Activated CD4-positive, alpha-beta T cell treated with anti-CD3 and anti-CD28 coated beads, Interleukin-2, amount 50 U/mL, for 48 hours (primary cell): Measurements from ENCODE around the gene PEX11A.
A peak's percentile ranks its signal among the peaks of the same experiment; 100 is the strongest.

ENCODE experiments used
- DNase-seq, 2 experiments: peaks; one replicate each; pipeline ENCODE4 v3.0.0-alpha.2; 2020

The PEX11A gene

GRCh38 chr15:89654847-89655805 lies 35.4 kb downstream of the PEX11A start, which contains the start of gene KIF7:
KIF7 (minus strand) TSS chr15:89655467; CDS start chr15:89652930, 2,537 bp downstream.
- peak; percentile 18 to 26 for DNase-seq

- no peak for DNase-seq
Observed at GRCh38 chr15:89654301-89654761, 36.2 kb downstream of the PEX11A start.

GRCh38 chr15:89653578-89653977 lies 37.0 kb downstream of the PEX11A start:
- no peak for DNase-seq

GRCh38 chr15:89652666-89653065 lies 37.9 kb downstream of the PEX11A start:
- DNase-seq, result no peak

GRCh38 chr15:89652131-89652530 lies 38.4 kb downstream of the PEX11A start:
- no peak for DNase-seq

- no peak for DNase-seq
Observed at GRCh38 chr15:89649716-89650115, 40.8 kb downstream of the PEX11A start.

- DNase-seq, result no peak
Observed at GRCh38 chr15:89649013-89649625, 41.4 kb downstream of the PEX11A start.

- no peak for DNase-seq
Observed at GRCh38 chr15:89648106-89649012, 42.2 kb downstream of the PEX11A start.

- peak; percentile 81 to 82 for DNase-seq
Observed at GRCh38 chr15:89647191-89647851, 43.2 kb downstream of the PEX11A start.

- no peak for DNase-seq
Observed at GRCh38 chr15:89646416-89647141, 44.0 kb downstream of the PEX11A start.

GRCh38 chr15:89645680-89646079 lies 44.9 kb downstream of the PEX11A start:
- no peak for DNase-seq

- no peak for DNase-seq
Observed at GRCh38 chr15:89642106-89642505, 48.4 kb downstream of the PEX11A start.

GRCh38 chr15:89641053-89641452 lies 49.5 kb downstream of the PEX11A start:
- no peak for DNase-seq

GRCh38 chr15:89640245-89640644 lies 50.3 kb downstream of the PEX11A start:
- DNase-seq, result no peak

GRCh38 chr15:89633585-89633984 lies 57.0 kb downstream of the PEX11A start:
- DNase-seq, result no peak

GRCh38 chr15:89632563-89633430 lies 57.8 kb downstream of the PEX11A start:
- DNase-seq, result no peak

GRCh38 chr15:89631902-89632264 lies 58.7 kb downstream of the PEX11A start:
- DNase-seq, result no peak
